Kidney capillary endothelial cell (primary cell): ENCODE measurements around the gene RNF8.
"Not testable (repeated sequence)": the region's sequence is repeated elsewhere in the genome, so short reads cannot be mapped to it uniquely, and the experiment has no call there.

ENCODE experiments used
- DNase-seq: peaks from one replicate; pipeline ENCODE4 v3.0.0-alpha.2; 2018; ENCODE audit warnings: low spot score

RNF8 gene

GRCh38 chr6:37353761-37354525 lies at the start of gene RNF8:
Gene RNF8 (plus strand): TSS chr6:37353983. CDS start chr6:37354165, 182 bp downstream.
- DNase-seq, result peak; percentile 76

- DNase-seq, result no peak
These were observed 49.0 kb upstream of the RNF8 start for GRCh38 chr6:37304766-37305165.

GRCh38 chr6:37305841-37306425 lies 47.9 kb upstream of the RNF8 start:
- no peak for DNase-seq

- no peak for DNase-seq
These were observed 47.1 kb upstream of the RNF8 start for GRCh38 chr6:37306624-37307222.

- DNase-seq, result not testable (repeated sequence)
These were observed 46.3 kb upstream of the RNF8 start for GRCh38 chr6:37307484-37307883.

- DNase-seq, result no peak
These were observed 45.5 kb upstream of the RNF8 start for GRCh38 chr6:37308069-37308815.

GRCh38 chr6:37309046-37309445 lies 44.7 kb upstream of the RNF8 start:
- no peak for DNase-seq

- no peak for DNase-seq
These were observed 44.1 kb upstream of the RNF8 start for GRCh38 chr6:37309692-37310091.

GRCh38 chr6:37310966-37311365 lies 42.8 kb upstream of the RNF8 start:
- no peak for DNase-seq

GRCh38 chr6:37311741-37312473 lies 41.9 kb upstream of the RNF8 start:
- no peak for DNase-seq

- no peak for DNase-seq
These were observed 39.9 kb upstream of the RNF8 start for GRCh38 chr6:37313723-37314486.

GRCh38 chr6:37314487-37315156 lies 39.2 kb upstream of the RNF8 start:
- peak; percentile 16 for DNase-seq

- no peak for DNase-seq
These were observed 38.6 kb upstream of the RNF8 start for GRCh38 chr6:37315157-37315515.

- DNase-seq, result no peak
These were observed 37.7 kb upstream of the RNF8 start for GRCh38 chr6:37316071-37316470.

- no peak for DNase-seq
These were observed 36.3 kb upstream of the RNF8 start for GRCh38 chr6:37317312-37318038.

GRCh38 chr6:37319156-37319555 lies 34.6 kb upstream of the RNF8 start:
- no peak for DNase-seq

GRCh38 chr6:37319856-37320480 lies 33.8 kb upstream of the RNF8 start:
- no peak for DNase-seq

- DNase-seq, result no peak
These were observed 33.1 kb upstream of the RNF8 start for GRCh38 chr6:37320646-37321045.

- no peak for DNase-seq
These were observed 32.7 kb upstream of the RNF8 start for GRCh38 chr6:37321101-37321500.
